HCT116 (cell line): ENCODE data around the gene MYO7B. TPM values are rescaled to one million over a fixed set of nuclear protein-coding genes. Genes with fewer than 3 reads are reported as not detected.

ENCODE experiments used
- ATAC-seq: fragments of 200-7000 bp; cut with Tn5 transposase; 2 replicates; pipeline ENCODE4 v1.9.1; 2020; ENCODE audit warnings: mild to moderate bottlenecking, moderate library complexity
- BruUV-seq: library from RNA; stranded (reverse); fragments of 400-500 nt; replicated peaks from 2 replicates; lab custom pipeline; 2021; lab: Mats Ljungman, UMichigan
- CTCF ChIA-PET: fragments of 300-600 bp; sonication (Branson Sonifier 250); formaldehyde crosslinking; loops from one replicate; lab custom pipeline; 2021; ENCODE audit warnings: antibody characterized with exemption; lab: Charles Lee
- POLR2A ChIA-PET: fragments of 300-600, 350-600 bp; sonication (Branson Sonifier 250); formaldehyde crosslinking; loops from one replicate; lab custom pipeline; 2021; ENCODE audit warnings: antibody characterized with exemption; lab: Charles Lee
- RAD21 ChIA-PET, 2 experiments: fragments of 300-600 bp; sonication (Branson Sonifier 250); formaldehyde crosslinking; loops; one replicate each; lab custom pipeline; 2023; ENCODE audit warnings: low total read pairs in 2 of 2; ENCODE audit not compliant: uncharacterized antibody in 2 of 2, unreplicated experiment in 2 of 2, low non-redundant PET in 1 of 2; lab: Charles Lee
- DNase-seq: peaks from one replicate; pipeline ENCODE4 v3.0.0-alpha.2; 2010; ENCODE audit warnings: low read depth, low spot score
- H2AFZ ChIP-seq: fragments of 200-600 bp; shearing (Covaris generic), sonication (generic); 2 replicates; pipeline ENCODE4 v1.6.1; 2017; ENCODE audit warnings: low read depth, mixed run types, mixed read lengths, antibody characterized with exemption, low read length; ENCODE audit not compliant: poor library complexity, severe bottlenecking
- H3K27ac ChIP-seq: 2 replicates; pipeline ENCODE4 v1.5.1; 2012; ENCODE audit warnings: low read depth, low read length
- H3K27me3 ChIP-seq: fragments of 200-600 bp; sonication (generic); 2 replicates; pipeline ENCODE4 v1.6.1; 2016; ENCODE audit warnings: mixed run types, low read length, mixed read lengths; ENCODE audit not compliant: insufficient read depth
- H3K36me3 ChIP-seq, 2 experiments: fragments of 200-500 bp in 1 of 2; fragments of 200-600 bp in 1 of 2; sonication (Bioruptor generic) in 1 of 2; sonication (generic) in 1 of 2; 2 replicates each; pipeline versions ENCODE4 v1.5.1 to v1.6.1; 2014 to 2016; ENCODE audit warnings: low read length in 2 of 2, inconsistent platforms in 1 of 2, mixed read lengths in 1 of 2, mixed run types in 1 of 2; ENCODE audit not compliant: insufficient read depth in 2 of 2, control insufficient read depth in 1 of 2
- H3K4me1 ChIP-seq, 2 experiments: fragments of 200-600 bp in 1 of 2; sonication (generic) in 1 of 2; 2 replicates each; pipeline versions ENCODE4 v1.5.1 to v1.6.1; 2012 to 2017; ENCODE audit warnings: low read length in 2 of 2, inconsistent platforms in 1 of 2, mild to moderate bottlenecking in 1 of 2, mixed read lengths in 1 of 2, mixed run types in 1 of 2, moderate library complexity in 1 of 2; ENCODE audit not compliant: insufficient read depth in 2 of 2, control insufficient read depth in 1 of 2
- H3K4me2 ChIP-seq: fragments of 200-600 bp; sonication (generic); 2 replicates; pipeline ENCODE4 v1.6.1; 2017; ENCODE audit warnings: mixed run types, low read length, mixed read lengths
- H3K4me3 ChIP-seq, 2 experiments: fragments of 200-600 bp in 1 of 2; sonication (generic) in 1 of 2; replicated peaks in 1 of 2; 2 replicates each; pipeline ENCODE4 v1.5.1; 2011 to 2016; ENCODE audit warnings: low read length in 2 of 2, control low read depth in 1 of 2, low read depth in 1 of 2, mild to moderate bottlenecking in 1 of 2, mixed read lengths in 1 of 2, mixed run types in 1 of 2
- H3K79me2 ChIP-seq: fragments of 200-600 bp; sonication (generic); 2 replicates; pipeline ENCODE4 v1.6.1; 2017; ENCODE audit warnings: mild to moderate bottlenecking, mixed run types, low read length, moderate library complexity, mixed read lengths; ENCODE audit not compliant: insufficient read depth
- H3K9ac ChIP-seq: fragments of 200-600 bp; sonication (generic); 2 replicates; pipeline ENCODE4 v1.6.1; 2016; ENCODE audit warnings: low read length, mixed read lengths
- H3K9me2 ChIP-seq: fragments of 200-600 bp; sonication (generic), shearing (Covaris generic); 2 replicates; pipeline ENCODE4 v1.6.1; 2017; ENCODE audit warnings: mixed run types, mild to moderate bottlenecking, moderate library complexity; ENCODE audit not compliant: insufficient read depth
- H3K9me3 ChIP-seq, 2 experiments: fragments of 200-500 bp in 1 of 2; fragments of 200-600 bp in 1 of 2; sonication (Bioruptor generic) in 1 of 2; sonication (generic) in 1 of 2; 2 replicates each; pipeline ENCODE4 v1.6.1; 2014 to 2017; ENCODE audit warnings: low read length in 2 of 2, mixed read lengths in 2 of 2, inconsistent platforms in 1 of 2, low read depth in 1 of 2, mild to moderate bottlenecking in 1 of 2, mixed run types in 1 of 2, moderate library complexity in 1 of 2; ENCODE audit not compliant: control insufficient read depth in 1 of 2, insufficient read depth in 1 of 2
- H4K20me1 ChIP-seq: fragments of 200-600 bp; sonication (generic), shearing (Covaris generic); 2 replicates; pipeline ENCODE4 v1.6.1; 2017; ENCODE audit warnings: mixed run types, mild to moderate bottlenecking, moderate library complexity; ENCODE audit not compliant: insufficient read depth
- EZH2 ChIP-seq: fragments of 200-600 bp; sonication (generic); IDR thresholded peaks from 2 replicates; pipeline ENCODE4 v1.6.1; 2017; ENCODE audit warnings: antibody characterized with exemption, mixed run types
- MAX ChIP-seq: IDR thresholded peaks from 2 replicates; pipeline ENCODE4 v1.6.1; 2012
- POLR2AphosphoS5 ChIP-seq: IDR thresholded peaks from 2 replicates; pipeline ENCODE4 v1.6.1; 2011; ENCODE audit warnings: mild to moderate bottlenecking, low read depth, low read length, moderate library complexity
- SIN3A ChIP-seq: IDR thresholded peaks from 2 replicates; pipeline ENCODE4 v1.6.1; 2012; ENCODE audit warnings: low read depth
- SP1 ChIP-seq: IDR thresholded peaks from 2 replicates; pipeline ENCODE4 v1.6.1; 2012; ENCODE audit warnings: low read depth
- TCF7L2 ChIP-seq: IDR thresholded peaks from 2 replicates; pipeline ENCODE4 v1.7.0; 2011; ENCODE audit warnings: borderline replicate concordance, inconsistent platforms; ENCODE audit not compliant: insufficient read depth, insufficient read length; ENCODE audit errors: extremely low read depth
- ZFX ChIP-seq: fragments of 450-650 bp; IDR thresholded peaks from 2 replicates; pipeline ENCODE4 v1.6.1; 2017
- intact Hi-C: fragments of 100-400 bp; cut with micrococcal nuclease; formaldehyde crosslinking; loops from 2 replicates; pipeline ENCODE4 v1.10.0; 2022
- total RNA-seq: library from RNA; stranded (reverse); gene quantifications from one replicate; pipeline ENCODE4 v1.2.1, GENCODE V29; 2021; ENCODE audit not compliant: unreplicated experiment

MYO7B gene
- total RNA-seq, 1 experiment from 2014 or later: 0.07 TPM

- H3K9me3 ChIP-seq: no peaks in the 10 kb centered on the region
- ChIA-PET CTCF (interaction anchor here (1.0 to 1.2 kb wide), 2 partner anchors 13 to 46 kb away, joined by 5 to 6 read pairs; no protein-coding TSS in a partner anchor), RAD21 (interaction anchor here in 1 of 2 experiments (0.7 kb wide), 1 partner anchor 11 kb away, joined by 4 read pairs; no protein-coding TSS in a partner anchor), POLR2A (interaction anchor here (0.6 kb wide), 1 partner anchor 46 kb away, joined by 3 read pairs; no protein-coding TSS in a partner anchor)
- TF ChIP-seq EZH2 (no peak), TCF7L2 (no peak), SP1 (no peak), ZFX (no peak), MAX (no peak), SIN3A (no peak)
- peaks cover 8 to 19% of the 10 kb centered on the region in 2 experiments for H3K4me1 ChIP-seq
- H3K36me3 ChIP-seq: no peaks in the 10 kb centered on the region
- H3K4me3 ChIP-seq: 0 out of 4 replicates have a peak overlapping the region, but pooled peaks of 1 of the 2 experiments have one; percentile 6
- peak overlapping the region; percentile 62 for H3K4me2 ChIP-seq
- no peaks in the 10 kb centered on the region for H4K20me1 ChIP-seq
- no peaks in the 10 kb centered on the region for H3K79me2 ChIP-seq
- ATAC-seq: no peak
- intact Hi-C loops: no loop called here
- H3K27ac ChIP-seq: no peak overlapping the region; the same call in 1 of the 2 replicates
- H3K9me2 ChIP-seq: no peaks in the 10 kb centered on the region
- no peaks in the 10 kb centered on the region for H3K27me3 ChIP-seq
- no peak overlapping the region for H2AFZ ChIP-seq
- 0 out of 2 replicates have a peak overlapping the region, but pooled peaks have one; percentile 15 for H3K9ac ChIP-seq
- BruUV-seq: no TSS peak
- no peak for DNase-seq
Measured at GRCh38 chr2:127637236-127637630, 101.8 kb downstream of the MYO7B start.

- H3K9me3 ChIP-seq: no peaks in the 10 kb centered on the region
- ChIA-PET POLR2A (no interaction called here), RAD21 (interaction anchor here in 1 of 2 experiments (0.7 to 0.9 kb wide), 2 partner anchors 11 to 47 kb away, joined by 3 to 4 read pairs; no protein-coding TSS in a partner anchor), CTCF (interaction anchor here (1.0 to 1.2 kb wide), 2 partner anchors 12 to 46 kb away, joined by 5 to 6 read pairs; no protein-coding TSS in a partner anchor)
- no peak overlapping the region; the same call in 1 of the 2 replicates for H3K27ac ChIP-seq
- peak overlapping the region; percentile 15; the same call in 1 of the 2 replicates for H3K9ac ChIP-seq
- H2AFZ ChIP-seq: peak overlapping the region; percentile 41
- H4K20me1 ChIP-seq: no peaks in the 10 kb centered on the region
- H3K9me2 ChIP-seq: no peaks in the 10 kb centered on the region
- peak overlapping the region; percentile 62 for H3K4me2 ChIP-seq
- peak overlapping the region in 1 of 2 experiments; percentile 6; a peak in 1 of 4 replicates for H3K4me3 ChIP-seq
- no peaks in the 10 kb centered on the region for H3K36me3 ChIP-seq
- TF ChIP-seq POLR2AphosphoS5: peak; percentile 49
- TF ChIP-seq SIN3A: no peak
- TF ChIP-seq ZFX: no peak
- intact Hi-C loops: no loop called here
- BruUV-seq: no TSS peak
- ATAC-seq: peak; percentile 51
- H3K79me2 ChIP-seq: no peaks in the 10 kb centered on the region
- peaks cover 8 to 19% of the 10 kb centered on the region in 2 experiments for H3K4me1 ChIP-seq
- no peaks in the 10 kb centered on the region for H3K27me3 ChIP-seq
- DNase-seq: peak; percentile 13
Measured at GRCh38 chr2:127637725-127638252, 102.3 kb downstream of the MYO7B start.
